RWPE1 (cell line): ENCODE measurements around the gene POLD4.
A peak's percentile ranks its signal among the peaks of the same experiment; 100 is the strongest.

Source experiments
- CTCF ChIA-PET: fragments of 350-600 bp; sonication (Branson Sonifier 250); formaldehyde crosslinking; extraction: SDS; loops from one replicate; lab custom pipeline; 2021; lab: Yijun Ruan, JAX
- POLR2A ChIA-PET: fragments of 400-600 bp; formaldehyde crosslinking; extraction: SDS; loops from one replicate; lab custom pipeline; 2020; ENCODE audit warnings: antibody characterized with exemption; ENCODE audit not compliant: low non-redundant PET; lab: Yijun Ruan, JAX
- DNase-seq: peaks from one replicate; pipeline ENCODE4 v3.0.0; 2012; ENCODE audit warnings: low spot score
- H3K27ac ChIP-seq: fragments of 450-650 bp; 2 replicates; pipeline ENCODE4 v1.5.1; 2017
- CTCF ChIP-seq: fragments of 450-650 bp; conservative IDR thresholded peaks from 2 replicates; pipeline ENCODE4 v1.5.1; 2017; ENCODE audit warnings: low read depth, mild to moderate bottlenecking

The POLD4 gene

GRCh38 chr11:67307545-67308001 is 45.8 kb downstream of the POLD4 start:
- TF ChIP-seq CTCF: no peak
- ChIA-PET POLR2A (no interaction called here), CTCF (no interaction called here)
- DNase-seq: no peak
- peak overlapping the region; percentile 99 for H3K27ac ChIP-seq

- no peak for TF ChIP-seq CTCF
- ChIA-PET CTCF (no interaction called here), POLR2A (no interaction called here)
- peak overlapping the region; percentile 99 for H3K27ac ChIP-seq
- no peak for DNase-seq
Observed at GRCh38 chr11:67306769-67307544, 46.4 kb downstream of the POLD4 start.

- CTCF ChIA-PET: interaction anchor here (0.6 kb wide), 2 partner anchors 42 to 369 kb away, joined by 3 to 6 read pairs; no protein-coding TSS in a partner anchor
- no peak for DNase-seq
- peak overlapping the region; percentile 99 for H3K27ac ChIP-seq
- TF ChIP-seq CTCF: no peak
- POLR2A ChIA-PET: interaction anchor here (1.3 kb wide), 1 partner anchor 13 kb away, joined by 16 read pairs; no protein-coding TSS in a partner anchor
Observed at GRCh38 chr11:67304511-67305113, 48.7 kb downstream of the POLD4 start.

GRCh38 chr11:67303835-67304411 is 49.4 kb downstream of the POLD4 start:
- POLR2A ChIA-PET: interaction anchor here (0.9 to 2.1 kb wide), 4 partner anchors 9 to 15 kb away, joined by 3 to 16 read pairs (median 7); no protein-coding TSS in a partner anchor
- peak overlapping the region; percentile 99 for H3K27ac ChIP-seq
- DNase-seq: no peak
- no peak for TF ChIP-seq CTCF
- CTCF ChIA-PET: no interaction called here

- ChIA-PET CTCF (interaction anchor here (0.6 to 2.0 kb wide), 7 partner anchors 10 to 781 kb away, joined by 3 to 13 read pairs (median 3); partner anchors contain the start of gene ANKRD13D), POLR2A (interaction anchor here (0.6 to 2.1 kb wide), 9 partner anchors 9 to 811 kb away, joined by 3 to 7 read pairs (median 5); partner anchors contain the start of genes ANKRD13D and PPP1CA)
- peak within 1 kb of the TSS; percentile 99 for H3K27ac ChIP-seq
- TF ChIP-seq CTCF: no peak
- peak; percentile 73 for DNase-seq
Observed at GRCh38 chr11:67303132-67303834, 50.1 kb downstream of the POLD4 start, which contains the start of gene SSH3. TSS of gene SSH3 (plus strand) at chr11:67303530. CDS start at chr11:67303626, 96 bp downstream.
